Astrocyte of the spinal cord (primary cell): ENCODE data around the gene PKDCC.

Experiments used
- DNase-seq: peaks from one replicate; pipeline ENCODE4 v3.0.0; 2011; ENCODE audit warnings: low read depth, low spot score
- H3K4me3 ChIP-seq: 2 replicates; pipeline ENCODE4 v1.5.1; 2011; ENCODE audit warnings: low read depth, mild to moderate bottlenecking, low read length, moderate library complexity
- in situ Hi-C: cut with HindIII; loops from 2 replicates; pipeline ENCODE4 v1.10.0; 2017; ENCODE audit warnings: low sequenced_read_pairs
- TF ChIP-seq, protein P1 (sequence below): IDR thresholded peaks from 2 replicates; pipeline ENCODE4 v1.5.1; 2012; ENCODE audit warnings: low read depth, mild to moderate bottlenecking, low read length, inconsistent platforms

Gene PKDCC

DNA sequence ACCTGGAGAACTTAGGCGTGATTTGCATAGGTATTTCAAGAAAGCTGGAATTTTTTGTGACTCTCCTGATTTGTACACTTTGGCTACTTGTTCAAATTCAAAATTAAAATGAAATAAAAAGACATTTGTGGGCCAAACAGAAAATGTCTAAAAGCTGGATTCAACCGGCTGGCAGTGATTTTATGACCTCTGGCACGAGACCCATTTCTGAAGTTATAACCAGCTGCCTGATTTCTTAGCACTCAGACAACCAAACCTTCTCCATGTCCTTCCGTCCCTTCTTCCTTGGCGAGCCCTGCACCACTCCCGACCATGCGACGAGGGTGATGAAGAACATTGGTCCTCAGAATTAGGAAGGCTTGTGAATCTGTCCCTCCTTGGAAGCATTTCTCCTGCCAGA, 19.7 kb downstream of the PKDCC start:
- no peak for DNase-seq
- no peak overlapping the region for H3K4me3 ChIP-seq
- in situ Hi-C loops, result no loop called here
- TF ChIP-seq, protein P1, sequence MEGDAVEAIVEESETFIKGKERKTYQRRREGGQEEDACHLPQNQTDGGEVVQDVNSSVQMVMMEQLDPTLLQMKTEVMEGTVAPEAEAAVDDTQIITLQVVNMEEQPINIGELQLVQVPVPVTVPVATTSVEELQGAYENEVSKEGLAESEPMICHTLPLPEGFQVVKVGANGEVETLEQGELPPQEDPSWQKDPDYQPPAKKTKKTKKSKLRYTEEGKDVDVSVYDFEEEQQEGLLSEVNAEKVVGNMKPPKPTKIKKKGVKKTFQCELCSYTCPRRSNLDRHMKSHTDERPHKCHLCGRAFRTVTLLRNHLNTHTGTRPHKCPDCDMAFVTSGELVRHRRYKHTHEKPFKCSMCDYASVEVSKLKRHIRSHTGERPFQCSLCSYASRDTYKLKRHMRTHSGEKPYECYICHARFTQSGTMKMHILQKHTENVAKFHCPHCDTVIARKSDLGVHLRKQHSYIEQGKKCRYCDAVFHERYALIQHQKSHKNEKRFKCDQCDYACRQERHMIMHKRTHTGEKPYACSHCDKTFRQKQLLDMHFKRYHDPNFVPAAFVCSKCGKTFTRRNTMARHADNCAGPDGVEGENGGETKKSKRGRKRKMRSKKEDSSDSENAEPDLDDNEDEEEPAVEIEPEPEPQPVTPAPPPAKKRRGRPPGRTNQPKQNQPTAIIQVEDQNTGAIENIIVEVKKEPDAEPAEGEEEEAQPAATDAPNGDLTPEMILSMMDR, result no peak

DNA sequence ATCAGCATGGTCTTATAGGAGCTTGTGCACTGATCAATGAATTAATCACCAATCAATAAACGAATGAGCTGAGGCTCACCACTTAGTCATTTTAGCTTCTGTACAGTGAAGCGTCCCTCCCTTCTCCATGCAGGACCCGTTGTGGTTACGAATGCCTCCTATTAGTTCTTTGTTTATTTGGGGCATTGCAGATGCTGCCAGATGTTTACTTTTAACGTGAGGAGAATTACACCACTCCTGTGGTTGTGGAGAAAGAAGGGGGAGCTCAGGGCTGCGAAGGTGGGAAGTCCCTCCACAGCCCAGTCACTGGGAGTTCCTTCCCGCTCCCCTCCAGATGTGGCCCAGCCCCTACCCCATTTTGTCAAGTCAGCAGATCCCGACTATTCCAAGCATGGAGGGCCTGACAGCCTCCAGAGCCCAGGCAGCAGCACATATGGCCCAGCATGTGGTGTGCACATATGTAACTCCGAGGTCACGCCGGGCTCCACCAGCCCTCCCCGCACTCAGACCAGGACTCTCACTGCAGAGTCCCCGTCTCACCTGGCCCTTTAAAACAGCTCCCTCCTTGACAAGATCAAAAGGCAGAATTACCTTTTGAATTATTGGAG, 20.9 kb downstream of the PKDCC start:
- TF ChIP-seq, protein P1, result no peak
- H3K4me3 ChIP-seq, result no peak overlapping the region
- no peak for DNase-seq
- in situ Hi-C loops, result no loop called here

DNA sequence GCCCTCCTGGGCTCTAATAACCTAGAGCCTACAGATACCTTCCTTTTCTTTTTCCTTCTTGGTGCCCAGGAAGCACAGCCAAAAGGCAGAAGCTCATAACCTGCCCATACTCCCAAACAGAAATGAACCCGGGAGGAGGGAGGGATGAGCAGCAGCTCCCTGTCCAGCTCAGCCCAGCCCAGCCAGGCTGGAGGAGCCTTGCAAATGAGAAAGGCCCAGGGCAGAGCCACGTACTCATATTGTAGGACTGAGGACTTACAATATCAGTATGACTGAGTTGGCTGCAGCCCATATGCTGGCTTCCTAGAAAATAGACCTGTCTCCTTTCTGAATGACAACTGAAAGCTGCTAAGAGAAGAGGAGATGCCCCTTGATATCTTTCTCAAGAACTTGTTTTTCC, 21.7 kb downstream of the PKDCC start:
- H3K4me3 ChIP-seq, result no peak overlapping the region
- TF ChIP-seq, protein P1, result no peak
- no peak for DNase-seq
- in situ Hi-C loops, result no loop called here

DNA sequence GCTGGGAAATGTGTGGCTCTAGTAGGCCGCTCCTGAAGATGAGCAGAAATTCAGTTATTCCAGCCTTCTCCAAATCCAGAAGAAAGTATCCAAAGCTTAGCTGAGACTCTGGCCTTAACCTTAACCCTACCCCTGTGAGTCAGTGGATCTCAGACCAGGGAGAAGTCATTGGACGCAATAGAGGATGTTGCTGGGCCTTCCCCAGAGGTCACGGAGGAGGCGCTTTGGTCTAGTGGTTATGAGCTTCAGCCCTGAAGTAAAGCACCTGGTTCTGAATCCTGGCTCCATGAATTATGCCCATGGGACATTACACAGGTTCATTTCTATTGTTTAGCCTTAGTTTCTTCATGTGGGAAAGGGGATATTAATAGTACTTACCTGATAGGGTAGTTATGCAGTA, 24.0 kb downstream of the PKDCC start:
- TF ChIP-seq, protein P1, result no peak
- in situ Hi-C loops, result no loop called here

DNA sequence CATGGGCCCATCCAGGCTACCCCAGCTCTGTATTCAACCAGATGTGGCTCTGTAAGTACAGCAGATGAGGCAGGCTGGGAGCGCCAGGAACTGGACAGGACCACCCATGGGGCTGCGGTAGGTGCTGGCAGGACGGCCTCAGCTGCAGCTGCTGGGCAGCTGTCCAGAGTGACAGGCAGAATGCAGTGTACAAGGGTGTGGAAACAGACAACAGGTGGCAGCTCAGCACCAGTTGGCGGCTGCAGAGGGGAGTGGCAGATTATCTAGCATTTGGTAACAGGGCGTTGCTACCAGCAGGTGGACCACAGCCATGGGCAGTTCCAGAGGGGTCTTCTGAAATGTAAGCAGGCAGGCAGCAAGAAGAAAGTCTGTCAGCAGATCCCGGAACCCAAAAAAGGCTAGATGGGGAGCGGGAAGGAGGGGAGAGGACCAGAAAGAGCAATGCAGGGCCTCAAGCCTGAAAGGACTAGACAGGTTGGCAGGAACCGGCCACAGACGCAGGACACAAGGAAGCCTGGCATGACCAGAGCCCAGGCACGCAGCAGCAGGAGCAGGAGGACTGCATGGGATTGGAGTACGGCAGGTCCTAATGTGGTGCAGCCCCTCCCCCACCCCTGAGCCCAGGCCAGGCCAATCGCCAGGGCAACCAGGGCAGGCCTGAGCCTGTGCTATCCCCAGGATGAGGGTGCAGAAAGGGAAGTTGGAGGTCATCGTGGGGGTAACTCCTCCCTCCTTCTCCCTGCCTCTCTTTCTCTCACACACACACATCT, 24.7 kb downstream of the PKDCC start:
- in situ Hi-C loops, result no loop called here
- no peak for DNase-seq
- TF ChIP-seq, protein P1, result no peak
- no peak overlapping the region for H3K4me3 ChIP-seq

More for the DNA sequence above, 24.0 kb downstream of the PKDCC start:
- H3K4me3 ChIP-seq, result no peak overlapping the region
- no peak for DNase-seq

DNA sequence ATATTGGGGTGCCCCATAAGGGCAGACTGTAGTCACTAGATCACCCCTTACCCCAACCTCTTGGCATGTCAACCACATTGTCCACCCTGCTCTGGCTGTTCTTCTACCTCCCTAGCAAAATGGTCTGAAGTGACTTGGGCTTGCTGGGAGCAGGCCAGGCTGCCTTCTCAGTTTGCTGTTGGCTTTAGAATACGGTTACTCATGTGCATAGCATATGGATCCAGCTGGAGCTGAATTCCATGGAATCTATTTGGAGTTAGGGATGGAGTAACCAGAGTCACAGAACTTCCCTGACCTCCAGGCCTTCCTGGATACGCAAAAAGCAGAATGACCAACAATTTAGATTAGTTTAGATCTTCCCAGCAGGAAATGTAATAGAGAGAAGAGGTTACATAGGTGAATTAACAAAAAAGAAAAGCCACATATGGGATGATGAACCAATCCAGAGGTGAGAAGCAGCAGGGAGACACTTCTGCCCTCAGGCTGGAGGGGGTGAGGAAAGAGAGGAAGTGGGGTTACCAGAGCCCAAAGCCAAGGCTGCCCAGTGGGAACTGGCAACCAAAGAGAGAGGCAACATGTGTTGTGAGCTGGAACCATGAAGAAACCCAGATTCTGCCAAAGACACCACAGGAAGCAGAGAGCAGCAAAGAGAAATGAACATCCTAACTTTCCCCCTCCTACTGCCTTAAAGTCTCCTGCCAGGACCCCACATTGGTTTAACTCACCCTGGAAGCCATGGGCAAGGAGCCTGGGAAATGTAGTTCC, 26.1 kb downstream of the PKDCC start:
- H3K4me3 ChIP-seq, result no peak overlapping the region
- in situ Hi-C loops, result no loop called here
- TF ChIP-seq, protein P1, result no peak
- DNase-seq, result no peak
